HepG2 (cell line): ENCODE results near the gene HEXIM1. TPM values are rescaled to one million over a fixed set of nuclear protein-coding genes. Genes with fewer than 3 reads are reported as not detected.

Experiments used
- CENPX ChIP-seq: sonication (generic); formaldehyde crosslinking; IDR thresholded peaks from 2 replicates; pipeline ENCODE4 v1.9.0; 2021; ENCODE audit warnings: mild to moderate bottlenecking, missing genetic modification reagents, moderate library complexity
- ETV5 ChIP-seq: IDR thresholded peaks from 2 replicates; pipeline ENCODE4 v1.6.1; 2018; ENCODE audit warnings: missing biosample characterization, missing genetic modification reagents, inconsistent platforms, borderline replicate concordance
- IKZF4 ChIP-seq: sonication (generic); formaldehyde crosslinking; IDR thresholded peaks from 2 replicates; pipeline ENCODE4 v1.5.1; 2020; ENCODE audit warnings: borderline replicate concordance, mild to moderate bottlenecking, low read depth, missing genetic modification reagents; ENCODE audit errors: not compliant biosample characterization
- NR2F6 ChIP-seq, 2 experiments: IDR thresholded peaks; 2 replicates each; pipeline ENCODE4 v1.6.1; 2016; ENCODE audit warnings: antibody characterized with exemption in 1 of 2, mild to moderate bottlenecking in 1 of 2
- ZNF672 ChIP-seq: sonication (generic); formaldehyde crosslinking; IDR thresholded peaks from 2 replicates; pipeline ENCODE4 v1.8.1; 2022; ENCODE audit warnings: missing genetic modification reagents
- ZNF773 ChIP-seq: sonication (generic); formaldehyde crosslinking; IDR thresholded peaks from 2 replicates; pipeline ENCODE4 v1.4.0; 2020; ENCODE audit warnings: missing genetic modification reagents, borderline replicate concordance
- ZSCAN20 ChIP-seq: sonication (generic); formaldehyde crosslinking; IDR thresholded peaks from 2 replicates; pipeline ENCODE4 v1.4.0; 2020; ENCODE audit warnings: missing genetic modification reagents, mild to moderate bottlenecking, borderline replicate concordance
- ZSCAN31 ChIP-seq: sonication (generic); formaldehyde crosslinking; IDR thresholded peaks from 2 replicates; pipeline ENCODE4 v1.5.0; 2020; ENCODE audit warnings: low read depth, mild to moderate bottlenecking, missing genetic modification reagents
- polyA plus RNA-seq, 8 experiments: library from polyadenylated mRNA; depleted of rRNA in 3 of 8; stranded (reverse) in 7 of 8; unstranded in 1 of 8; fragments of >200 nt; fragmentation: Illumina TruSeq in 4 of 8; extraction: Trizol in 4 of 8; gene quantifications; 2 replicates each; pipeline versions ENCODE4 v1.2.1 to v1.2.3, GENCODE V29; 2011 to 2016; ENCODE audit warnings: low read depth in 4 of 8, missing spikeins in 1 of 8, mixed read lengths in 1 of 8; ENCODE audit not compliant: insufficient read depth in 1 of 8
- total RNA-seq, 5 experiments: library from RNA; depleted of rRNA; stranded (reverse); fragments of >200 nt; fragmentation: Illumina TruSeq; extraction: Trizol; gene quantifications; 2 replicates each; pipeline ENCODE4 v1.2.3, GENCODE V29; 2016; ENCODE audit warnings: low read depth in 1 of 5
- TF ChIP-seq, protein P1 (sequence below): sonication (generic); formaldehyde crosslinking; IDR thresholded peaks from 2 replicates; pipeline ENCODE4 v1.8.0; 2022; ENCODE audit warnings: missing genetic modification reagents, mild to moderate bottlenecking, moderate library complexity, borderline replicate concordance
- TF ChIP-seq, protein P2 (sequence below): IDR thresholded peaks from 2 replicates; pipeline ENCODE4 v1.6.1; 2012; ENCODE audit warnings: low read depth, low read length, improper control_type of control experiment
- TF ChIP-seq, protein P3 (sequence below): sonication (generic); formaldehyde crosslinking; IDR thresholded peaks from 2 replicates; pipeline ENCODE4 v1.8.0; 2022; ENCODE audit warnings: mild to moderate bottlenecking, missing genetic modification reagents
- TF ChIP-seq, protein P4 (sequence below): sonication (generic); formaldehyde crosslinking; IDR thresholded peaks from 2 replicates; pipeline ENCODE4 v1.8.0; 2022; ENCODE audit warnings: mild to moderate bottlenecking, missing genetic modification reagents, borderline replicate concordance
- TF ChIP-seq, protein P5 (sequence below): sonication (generic); formaldehyde crosslinking; IDR thresholded peaks from 2 replicates; pipeline ENCODE4 v1.5.0; 2020; ENCODE audit warnings: mild to moderate bottlenecking, missing genetic modification reagents
- TF ChIP-seq, protein P6 (sequence below): sonication (generic); formaldehyde crosslinking; conservative IDR thresholded peaks from 2 replicates; pipeline ENCODE4 v1.5.0; 2020; ENCODE audit warnings: missing genetic modification reagents

HEXIM1 gene
- total and polyA plus RNA-seq, 2 of the 13 experiments (the other 11 are each of a cell fraction or from before 2014, with no cell fraction given): 10.5 to 16.6 TPM

DNA sequence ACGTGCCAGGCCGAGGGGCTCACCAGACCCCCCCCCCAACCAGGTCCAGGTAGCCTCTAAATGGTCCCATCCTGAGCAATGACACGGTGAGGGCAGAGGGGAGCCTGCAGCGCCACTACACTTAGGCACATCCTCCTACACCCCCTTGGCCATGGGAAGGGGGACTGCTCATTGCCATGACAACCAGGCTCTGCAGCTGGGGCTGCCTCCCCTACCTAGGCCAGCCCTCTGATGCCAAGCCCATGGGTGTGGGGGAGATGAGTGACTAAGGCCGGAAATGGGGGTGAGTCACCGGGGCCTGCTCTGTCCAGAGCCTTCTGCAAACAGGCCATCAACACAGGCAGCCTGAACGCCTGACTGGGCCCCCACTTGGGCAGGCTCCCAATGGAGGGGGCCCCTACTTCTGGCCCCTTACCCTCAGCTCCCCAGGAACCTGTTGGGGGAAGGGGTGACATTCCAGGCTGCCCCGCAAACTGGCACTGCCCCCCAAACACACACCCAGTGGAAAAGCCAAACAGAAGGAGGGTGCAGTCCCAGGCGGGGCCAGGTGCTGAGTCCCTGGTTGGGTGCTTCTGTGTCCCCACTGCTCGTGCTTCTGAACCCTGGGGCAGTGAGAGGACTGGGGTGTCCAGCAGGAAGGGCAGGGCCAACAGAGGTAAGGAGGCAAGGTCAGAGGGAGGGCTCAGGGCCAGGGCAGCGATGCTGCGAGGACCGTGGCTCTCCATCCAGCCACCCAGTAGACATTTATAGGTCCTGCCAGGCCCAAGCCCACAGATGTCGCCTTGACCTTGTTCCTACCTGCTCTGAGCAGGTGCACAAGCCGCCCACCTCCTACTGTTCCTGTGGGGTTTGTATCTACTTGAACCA lies 24.1 kb upstream of the HEXIM1 start (continued):
- TF ChIP-seq ETV5: peak; percentile 98
- TF ChIP-seq IKZF4 (CRISPR knock-in tag): peak; percentile 93
- TF ChIP-seq ZSCAN31 (CRISPR knock-in tag): no peak
- no peak for TF ChIP-seq ZNF672 (CRISPR knock-in tag)
- TF ChIP-seq, protein P1, sequence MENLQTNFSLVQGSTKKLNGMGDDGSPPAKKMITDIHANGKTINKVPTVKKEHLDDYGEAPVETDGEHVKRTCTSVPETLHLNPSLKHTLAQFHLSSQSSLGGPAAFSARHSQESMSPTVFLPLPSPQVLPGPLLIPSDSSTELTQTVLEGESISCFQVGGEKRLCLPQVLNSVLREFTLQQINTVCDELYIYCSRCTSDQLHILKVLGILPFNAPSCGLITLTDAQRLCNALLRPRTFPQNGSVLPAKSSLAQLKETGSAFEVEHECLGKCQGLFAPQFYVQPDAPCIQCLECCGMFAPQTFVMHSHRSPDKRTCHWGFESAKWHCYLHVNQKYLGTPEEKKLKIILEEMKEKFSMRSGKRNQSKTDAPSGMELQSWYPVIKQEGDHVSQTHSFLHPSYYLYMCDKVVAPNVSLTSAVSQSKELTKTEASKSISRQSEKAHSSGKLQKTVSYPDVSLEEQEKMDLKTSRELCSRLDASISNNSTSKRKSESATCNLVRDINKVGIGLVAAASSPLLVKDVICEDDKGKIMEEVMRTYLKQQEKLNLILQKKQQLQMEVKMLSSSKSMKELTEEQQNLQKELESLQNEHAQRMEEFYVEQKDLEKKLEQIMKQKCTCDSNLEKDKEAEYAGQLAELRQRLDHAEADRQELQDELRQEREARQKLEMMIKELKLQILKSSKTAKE: peak; percentile 64; the same call in 1 of the 2 replicates
- TF ChIP-seq ZNF773: no peak
- no peak for TF ChIP-seq ZSCAN20 (CRISPR knock-in tag)
- TF ChIP-seq, protein P2, sequence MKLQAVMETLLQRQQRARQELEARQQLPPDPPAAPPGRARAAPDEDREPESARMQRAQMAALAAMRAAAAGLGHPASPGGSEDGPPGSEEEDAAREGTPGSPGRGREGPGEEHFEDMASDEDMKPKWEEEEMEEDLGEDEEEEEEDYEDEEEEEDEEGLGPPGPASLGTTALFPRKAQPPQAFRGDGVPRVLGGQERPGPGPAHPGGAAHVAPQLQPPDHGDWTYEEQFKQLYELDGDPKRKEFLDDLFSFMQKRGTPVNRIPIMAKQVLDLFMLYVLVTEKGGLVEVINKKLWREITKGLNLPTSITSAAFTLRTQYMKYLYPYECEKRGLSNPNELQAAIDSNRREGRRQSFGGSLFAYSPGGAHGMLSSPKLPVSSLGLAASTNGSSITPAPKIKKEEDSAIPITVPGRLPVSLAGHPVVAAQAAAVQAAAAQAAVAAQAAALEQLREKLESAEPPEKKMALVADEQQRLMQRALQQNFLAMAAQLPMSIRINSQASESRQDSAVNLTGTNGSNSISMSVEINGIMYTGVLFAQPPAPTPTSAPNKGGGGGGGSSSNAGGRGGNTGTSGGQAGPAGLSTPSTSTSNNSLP: no peak
- TF ChIP-seq, protein P3, sequence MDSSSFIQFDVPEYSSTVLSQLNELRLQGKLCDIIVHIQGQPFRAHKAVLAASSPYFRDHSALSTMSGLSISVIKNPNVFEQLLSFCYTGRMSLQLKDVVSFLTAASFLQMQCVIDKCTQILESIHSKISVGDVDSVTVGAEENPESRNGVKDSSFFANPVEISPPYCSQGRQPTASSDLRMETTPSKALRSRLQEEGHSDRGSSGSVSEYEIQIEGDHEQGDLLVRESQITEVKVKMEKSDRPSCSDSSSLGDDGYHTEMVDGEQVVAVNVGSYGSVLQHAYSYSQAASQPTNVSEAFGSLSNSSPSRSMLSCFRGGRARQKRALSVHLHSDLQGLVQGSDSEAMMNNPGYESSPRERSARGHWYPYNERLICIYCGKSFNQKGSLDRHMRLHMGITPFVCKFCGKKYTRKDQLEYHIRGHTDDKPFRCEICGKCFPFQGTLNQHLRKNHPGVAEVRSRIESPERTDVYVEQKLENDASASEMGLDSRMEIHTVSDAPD (CRISPR knock-in tag): no peak
- TF ChIP-seq, protein P4, sequence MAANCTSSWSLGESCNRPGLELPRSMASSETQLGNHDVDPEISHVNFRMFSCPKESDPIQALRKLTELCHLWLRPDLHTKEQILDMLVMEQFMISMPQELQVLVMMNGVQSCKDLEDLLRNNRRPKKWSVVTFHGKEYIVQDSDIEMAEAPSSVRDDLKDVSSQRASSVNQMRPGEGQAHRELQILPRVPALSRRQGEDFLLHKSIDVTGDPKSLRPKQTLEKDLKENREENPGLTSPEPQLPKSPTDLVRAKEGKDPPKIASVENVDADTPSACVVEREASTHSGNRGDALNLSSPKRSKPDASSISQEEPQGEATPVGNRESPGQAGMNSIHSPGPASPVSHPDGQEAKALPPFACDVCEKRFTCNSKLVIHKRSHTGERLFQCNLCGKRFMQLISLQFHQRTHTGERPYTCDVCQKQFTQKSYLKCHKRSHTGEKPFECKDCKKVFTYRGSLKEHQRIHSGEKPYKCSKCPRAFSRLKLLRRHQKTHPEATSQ (CRISPR knock-in tag): no peak
- TF ChIP-seq NR2F6 (IDR thresholded peaks at IDR 0.05): peak; percentile 53
- TF ChIP-seq NR2F6 (CRISPR knock-in tag; IDR thresholded peaks at IDR 0.05): peak; percentile 51; the same call in 1 of the 2 replicates
- TF ChIP-seq, protein P5, sequence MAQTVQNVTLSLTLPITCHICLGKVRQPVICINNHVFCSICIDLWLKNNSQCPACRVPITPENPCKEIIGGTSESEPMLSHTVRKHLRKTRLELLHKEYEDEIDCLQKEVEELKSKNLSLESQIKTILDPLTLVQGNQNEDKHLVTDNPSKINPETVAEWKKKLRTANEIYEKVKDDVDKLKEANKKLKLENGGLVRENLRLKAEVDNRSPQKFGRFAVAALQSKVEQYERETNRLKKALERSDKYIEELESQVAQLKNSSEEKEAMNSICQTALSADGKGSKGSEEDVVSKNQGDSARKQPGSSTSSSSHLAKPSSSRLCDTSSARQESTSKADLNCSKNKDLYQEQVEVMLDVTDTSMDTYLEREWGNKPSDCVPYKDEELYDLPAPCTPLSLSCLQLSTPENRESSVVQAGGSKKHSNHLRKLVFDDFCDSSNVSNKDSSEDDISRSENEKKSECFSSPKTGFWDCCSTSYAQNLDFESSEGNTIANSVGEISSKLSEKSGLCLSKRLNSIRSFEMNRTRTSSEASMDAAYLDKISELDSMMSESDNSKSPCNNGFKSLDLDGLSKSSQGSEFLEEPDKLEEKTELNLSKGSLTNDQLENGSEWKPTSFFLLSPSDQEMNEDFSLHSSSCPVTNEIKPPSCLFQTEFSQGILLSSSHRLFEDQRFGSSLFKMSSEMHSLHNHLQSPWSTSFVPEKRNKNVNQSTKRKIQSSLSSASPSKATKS: no peak
- no peak for TF ChIP-seq CENPX (CRISPR knock-in tag)
- TF ChIP-seq, protein P6, sequence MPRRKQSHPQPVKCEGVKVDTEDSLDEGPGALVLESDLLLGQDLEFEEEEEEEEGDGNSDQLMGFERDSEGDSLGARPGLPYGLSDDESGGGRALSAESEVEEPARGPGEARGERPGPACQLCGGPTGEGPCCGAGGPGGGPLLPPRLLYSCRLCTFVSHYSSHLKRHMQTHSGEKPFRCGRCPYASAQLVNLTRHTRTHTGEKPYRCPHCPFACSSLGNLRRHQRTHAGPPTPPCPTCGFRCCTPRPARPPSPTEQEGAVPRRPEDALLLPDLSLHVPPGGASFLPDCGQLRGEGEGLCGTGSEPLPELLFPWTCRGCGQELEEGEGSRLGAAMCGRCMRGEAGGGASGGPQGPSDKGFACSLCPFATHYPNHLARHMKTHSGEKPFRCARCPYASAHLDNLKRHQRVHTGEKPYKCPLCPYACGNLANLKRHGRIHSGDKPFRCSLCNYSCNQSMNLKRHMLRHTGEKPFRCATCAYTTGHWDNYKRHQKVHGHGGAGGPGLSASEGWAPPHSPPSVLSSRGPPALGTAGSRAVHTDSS: no peak
